Activated CD4-positive, CD25-positive, alpha-beta regulatory T cell treated with anti-CD3 and anti-CD28 coated beads, Interleukin-2, amount 50 U/mL, for 72 hours (primary cell): ENCODE data around the gene FKBP10.
"Not testable (repeated sequence)": the region's sequence is repeated elsewhere in the genome, so short reads cannot be mapped to it uniquely, and the experiment has no call there.

Source experiments
- DNase-seq: peaks from one replicate; pipeline ENCODE4 v3.0.0; 2021

Gene FKBP10

GRCh38 chr17:41811549-41812380, 1.0 kb upstream of the FKBP10 start, which contains the start of gene P3H4:
Gene P3H4 (minus strand): TSS chr17:41811949. CDS start chr17:41811915, 34 bp downstream.
- peak; percentile 66 for DNase-seq

DNA sequence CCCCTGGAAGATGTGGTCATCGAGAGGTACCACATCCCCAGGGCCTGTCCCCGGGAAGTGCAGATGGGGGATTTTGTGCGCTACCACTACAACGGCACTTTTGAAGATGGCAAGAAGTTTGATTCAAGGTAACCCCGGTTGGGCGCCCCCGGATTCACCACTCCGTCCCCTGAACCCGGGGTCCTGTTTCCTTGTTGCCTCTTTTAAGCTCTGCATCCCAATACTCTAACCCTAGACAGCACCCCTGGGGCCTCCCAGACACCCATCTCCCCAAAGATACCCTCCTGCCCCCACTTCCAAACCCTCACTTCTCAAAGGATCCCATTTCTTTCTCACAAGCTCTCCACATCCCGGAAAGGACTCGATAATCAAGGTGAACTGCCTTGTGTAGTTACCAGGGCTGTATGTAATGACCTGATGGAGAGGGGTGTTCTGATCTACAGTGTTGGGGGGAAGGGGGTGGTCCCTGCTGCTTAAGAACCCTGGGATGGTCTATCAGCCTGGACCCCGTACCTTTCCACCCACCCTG, 412 bp downstream of the FKBP10 start:
- no peak for DNase-seq

GRCh38 chr17:41813699-41814124, 908 bp downstream of the FKBP10 start:
- DNase-seq, result no peak

DNA sequence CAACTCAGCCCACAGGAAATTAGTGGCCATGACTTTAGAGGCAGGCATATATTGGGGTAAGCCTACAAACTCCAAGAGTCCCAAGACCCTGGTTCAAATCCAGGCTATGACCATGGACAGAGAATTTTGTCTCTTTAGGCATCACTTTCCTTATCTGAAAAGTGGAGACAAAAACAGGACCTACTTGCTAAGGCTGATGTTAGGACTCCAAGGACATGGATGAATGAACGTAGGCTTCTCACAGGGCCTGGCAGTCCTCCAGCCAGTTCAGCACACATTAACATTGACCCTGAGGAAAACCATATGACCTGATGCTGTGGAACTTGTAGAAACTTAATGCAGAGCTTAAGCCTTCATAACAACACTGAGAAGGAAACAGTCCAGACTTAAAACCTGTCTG, 1.4 kb downstream of the FKBP10 start:
- no peak for DNase-seq

GRCh38 chr17:41816637-41817320, 4.0 kb downstream of the FKBP10 start:
- DNase-seq, result no peak

GRCh38 chr17:41818024-41818423, 5.2 kb downstream of the FKBP10 start:
- DNase-seq, result no peak

DNA sequence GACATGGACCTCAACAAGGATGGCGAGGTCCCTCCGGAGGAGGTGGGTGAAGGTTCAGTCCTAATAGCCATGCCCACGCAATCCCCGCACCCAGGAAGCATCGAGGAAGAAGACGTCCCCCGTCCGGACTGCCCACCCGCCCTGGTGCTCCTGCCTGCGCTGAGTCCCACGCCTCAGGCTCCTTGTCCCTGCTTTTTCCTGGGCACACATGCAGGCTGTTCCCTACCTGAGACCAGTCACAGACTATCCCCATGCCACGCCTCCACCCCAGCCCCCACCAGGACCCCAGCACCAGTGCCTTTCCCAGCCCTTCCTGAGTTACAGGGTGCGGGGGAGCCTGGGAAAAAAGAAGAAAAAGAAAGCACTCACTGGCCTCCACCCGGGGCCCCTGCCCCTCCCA, 9.0 kb downstream of the FKBP10 start:
- no peak for DNase-seq

DNA sequence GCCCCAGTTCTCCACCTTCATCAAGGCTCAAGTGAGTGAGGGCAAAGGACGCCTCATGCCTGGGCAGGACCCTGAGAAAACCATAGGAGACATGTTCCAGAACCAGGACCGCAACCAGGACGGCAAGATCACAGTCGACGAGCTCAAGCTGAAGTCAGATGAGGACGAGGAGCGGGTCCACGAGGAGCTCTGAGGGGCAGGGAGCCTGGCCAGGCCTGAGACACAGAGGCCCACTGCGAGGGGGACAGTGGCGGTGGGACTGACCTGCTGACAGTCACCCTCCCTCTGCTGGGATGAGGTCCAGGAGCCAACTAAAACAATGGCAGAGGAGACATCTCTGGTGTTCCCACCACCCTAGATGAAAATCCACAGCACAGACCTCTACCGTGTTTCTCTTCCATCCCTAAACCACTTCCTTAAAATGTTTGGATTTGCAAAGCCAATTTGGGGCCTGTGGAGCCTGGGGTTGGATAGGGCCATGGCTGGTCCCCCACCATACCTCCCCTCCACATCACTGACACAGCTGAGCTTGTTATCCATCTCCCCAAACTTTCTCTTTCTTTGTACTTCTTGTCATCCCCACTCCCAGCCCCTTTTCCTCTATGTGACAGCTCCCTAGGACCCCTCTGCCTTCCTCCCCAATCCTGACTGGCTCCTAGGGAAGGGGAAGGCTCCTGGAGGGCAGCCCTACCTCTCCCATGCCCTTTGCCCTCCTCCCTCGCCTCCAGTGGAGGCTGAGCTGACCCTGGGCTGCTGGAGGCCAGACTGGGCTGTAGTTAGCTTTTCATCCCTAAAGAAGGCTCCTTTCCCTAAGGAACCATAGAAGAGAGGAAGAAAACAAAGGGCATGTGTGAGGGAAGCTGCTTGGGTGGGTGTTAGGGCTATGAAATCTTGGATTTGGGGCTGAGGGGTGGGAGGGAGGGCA, 9.7 kb downstream of the FKBP10 start:
- no peak for DNase-seq

GRCh38 chr17:41823141-41823524, 10.3 kb downstream of the FKBP10 start:
- no peak for DNase-seq

DNA sequence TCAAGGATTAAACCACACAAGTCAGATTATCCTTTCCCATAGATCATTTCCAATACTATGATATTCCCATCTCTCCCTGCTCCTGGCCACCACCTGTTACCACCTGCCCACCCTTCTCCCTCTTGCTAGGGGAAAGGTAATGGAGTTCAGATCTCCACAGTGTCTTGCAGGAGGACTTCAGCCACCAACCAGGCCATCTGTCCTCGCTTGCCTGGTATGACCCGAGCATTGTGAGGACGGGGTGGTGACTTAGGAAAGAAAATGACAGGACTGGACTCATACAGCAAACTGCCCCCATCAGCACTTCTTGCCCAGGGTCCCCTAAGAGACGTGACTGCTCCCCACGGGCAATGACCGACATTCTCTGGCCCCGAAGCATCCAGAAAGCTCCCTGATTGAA, 10.8 kb downstream of the FKBP10 start:
- DNase-seq, result no peak

DNA sequence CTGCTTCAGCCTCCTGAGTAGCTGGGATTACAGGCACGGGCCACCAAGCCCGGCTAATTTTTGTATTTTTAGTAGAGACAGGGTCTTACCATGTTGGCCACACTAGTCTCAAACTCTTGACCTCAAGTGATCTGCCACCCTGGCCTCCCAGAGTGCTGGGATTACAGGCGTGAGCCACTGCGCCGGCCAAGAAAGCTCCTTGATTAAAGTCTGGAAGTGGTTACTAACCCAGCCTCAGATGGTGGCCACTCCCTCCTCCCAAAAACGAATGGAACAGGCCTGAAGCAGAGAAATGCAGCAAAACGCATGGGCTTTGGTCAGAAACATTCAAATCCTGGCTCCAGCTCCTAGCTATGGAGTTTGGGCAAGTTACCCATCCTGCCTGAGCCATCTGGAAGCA, 11.3 kb downstream of the FKBP10 start:
- no peak for DNase-seq

DNA sequence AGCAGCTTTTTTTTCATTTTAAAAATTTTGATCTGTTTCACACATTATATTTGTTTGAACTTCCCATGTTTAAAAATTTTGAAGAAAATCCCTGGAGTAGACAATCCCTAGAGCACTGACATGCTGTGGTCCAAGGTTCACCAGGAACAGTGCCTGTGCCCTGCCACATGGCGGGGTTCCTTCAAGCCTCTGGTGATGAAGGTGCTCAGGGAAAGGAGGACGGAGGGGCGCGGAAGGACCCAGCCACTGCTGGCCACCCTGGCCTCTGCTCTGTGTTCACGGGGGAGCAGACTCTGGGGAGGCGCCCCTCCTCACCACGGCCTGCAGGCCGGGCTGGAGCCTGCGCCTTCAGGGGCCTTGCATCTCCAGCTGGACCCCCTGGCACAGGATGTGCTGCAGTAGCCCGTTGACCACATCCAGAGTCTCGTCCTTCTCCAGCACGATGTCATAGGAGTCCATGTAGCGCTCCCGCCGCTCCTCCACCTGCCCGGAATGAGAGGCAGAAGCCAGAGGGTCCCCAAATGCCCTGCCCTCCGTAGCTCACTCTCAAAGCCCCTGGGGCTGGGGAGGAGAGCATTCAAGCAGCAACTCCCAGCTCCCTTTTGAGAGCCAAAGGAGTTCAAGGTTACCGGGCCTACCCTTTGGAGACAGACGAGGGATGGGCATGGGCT, 12.5 kb downstream of the FKBP10 start:
- DNase-seq, result no peak

DNA sequence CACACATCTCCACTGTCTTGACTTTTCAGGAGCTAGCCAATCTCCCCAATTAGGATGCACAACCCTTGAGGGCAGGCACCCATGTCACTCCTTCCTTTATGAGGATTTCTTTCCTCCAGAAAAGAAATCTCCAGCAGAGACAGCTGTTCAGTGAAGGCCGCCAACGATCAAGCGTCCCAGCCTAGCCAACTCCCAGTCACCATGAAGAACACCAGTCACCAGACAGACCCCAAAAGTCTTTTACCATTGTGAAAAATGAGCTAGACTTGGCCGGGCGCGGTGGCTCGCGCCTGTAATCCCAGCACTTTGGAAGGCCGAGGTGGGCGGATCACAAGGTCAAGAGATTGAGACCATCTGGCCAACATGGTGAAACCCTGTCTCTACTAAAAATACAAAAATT, 17.2 kb downstream of the FKBP10 start:
- peak; percentile 7 for DNase-seq

DNA sequence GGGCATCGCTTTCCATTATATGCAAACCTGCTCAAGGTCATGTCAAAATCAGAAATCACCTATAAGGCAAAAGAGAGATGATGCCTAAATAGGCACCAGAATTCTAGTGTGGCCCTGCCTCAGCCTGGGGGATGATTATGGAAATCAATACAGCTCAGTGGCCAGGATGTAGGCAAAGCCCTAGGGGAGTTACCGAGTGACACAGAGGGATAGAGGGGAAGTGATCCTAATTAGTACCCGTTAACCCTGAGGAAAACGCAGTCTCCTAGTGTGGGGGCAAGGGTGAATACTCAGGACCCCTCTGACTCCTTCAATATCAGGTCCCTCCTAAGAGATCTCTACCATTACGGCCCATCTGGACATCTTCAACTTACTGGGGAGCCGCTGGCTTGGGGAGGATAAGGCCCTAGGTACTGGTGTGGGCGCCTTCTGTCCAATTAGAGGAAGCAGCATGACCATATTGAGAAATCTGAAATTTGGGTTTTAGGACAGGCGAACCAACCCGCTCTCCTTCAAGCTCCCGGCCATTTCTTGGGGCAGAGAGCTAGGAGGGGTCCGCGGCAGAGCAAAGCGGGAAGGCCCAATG, 22.5 kb downstream of the FKBP10 start:
- no peak for DNase-seq

- peak; percentile 68 for DNase-seq
These were observed 23.2 kb downstream of the FKBP10 start, which contains the start of gene NT5C3B for GRCh38 chr17:41835800-41836549. Gene NT5C3B (minus strand): TSS chr17:41836232. CDS start chr17:41836193, 39 bp downstream.

DNA sequence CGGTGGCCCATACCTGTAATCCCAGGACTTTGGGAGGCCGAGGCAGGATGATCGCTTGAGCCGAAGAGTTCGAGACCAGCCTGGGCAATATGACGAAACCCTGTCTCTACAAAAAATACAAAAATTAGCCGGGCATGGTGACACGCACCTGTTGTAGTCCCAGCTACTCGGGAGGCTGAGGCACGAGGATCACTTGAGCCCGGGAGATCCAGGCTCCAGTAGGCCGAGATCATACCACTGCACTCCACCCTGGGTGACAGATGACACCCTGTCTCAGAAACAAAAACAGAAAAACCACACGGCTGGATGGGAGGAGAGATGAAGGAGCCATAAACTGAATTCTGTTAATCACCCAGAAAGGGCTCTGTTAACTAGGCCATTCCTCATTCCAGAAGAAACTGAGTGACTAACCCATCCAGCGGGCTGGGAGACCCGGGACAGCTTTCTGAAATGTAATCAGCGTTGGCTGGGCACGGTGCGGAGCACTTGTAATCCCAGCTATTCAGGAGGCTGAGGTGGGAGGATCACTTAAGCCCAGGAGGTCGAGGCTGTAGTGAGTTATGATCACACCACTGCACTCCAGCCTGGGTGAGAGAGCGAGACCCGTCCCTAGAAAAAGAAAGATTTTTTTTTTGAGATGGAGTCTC, 23.9 kb downstream of the FKBP10 start:
- DNase-seq, result no peak

DNA sequence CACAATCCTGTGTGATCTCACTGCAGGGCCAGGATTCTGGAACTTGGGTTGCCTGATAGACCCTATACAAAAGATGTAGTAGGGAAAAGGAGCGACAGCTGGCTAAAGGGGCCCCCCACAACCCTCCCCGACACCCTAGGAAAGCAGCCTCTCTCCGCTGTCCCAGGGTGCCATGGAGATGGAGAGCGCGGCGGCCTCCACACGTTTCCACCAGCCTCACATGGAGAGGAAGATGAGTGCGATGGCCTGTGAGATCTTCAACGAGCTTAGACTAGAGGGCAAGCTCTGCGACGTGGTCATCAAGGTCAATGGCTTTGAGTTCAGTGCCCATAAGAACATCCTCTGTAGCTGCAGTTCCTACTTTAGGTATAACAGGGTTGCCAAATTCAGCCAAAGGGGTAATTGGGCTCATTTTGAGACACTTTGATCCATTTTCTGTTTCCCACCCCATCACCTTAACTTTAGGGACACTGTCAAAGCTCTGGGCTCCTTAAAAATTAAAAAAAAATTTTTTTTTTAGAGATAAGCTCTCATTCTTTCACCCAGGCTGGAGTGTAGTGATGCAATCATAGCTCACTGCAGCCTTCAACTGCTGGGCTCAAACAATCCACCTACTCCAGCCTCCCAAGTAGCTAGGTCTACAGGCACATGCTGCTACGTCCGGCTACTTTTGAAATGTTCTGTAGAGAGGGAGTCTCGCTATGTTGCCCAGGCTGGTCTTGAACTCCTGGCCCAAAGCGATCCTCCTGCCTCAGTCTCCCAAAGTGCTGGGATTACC, 25.1 kb downstream of the FKBP10 start, which contains the start of gene KLHL10:
Gene KLHL10, plus strand, starts transcription at position 65 of the 778 bp plus-strand sequence. Its CDS starts 108 bp downstream, at position 173.
- DNase-seq, result no peak

DNA sequence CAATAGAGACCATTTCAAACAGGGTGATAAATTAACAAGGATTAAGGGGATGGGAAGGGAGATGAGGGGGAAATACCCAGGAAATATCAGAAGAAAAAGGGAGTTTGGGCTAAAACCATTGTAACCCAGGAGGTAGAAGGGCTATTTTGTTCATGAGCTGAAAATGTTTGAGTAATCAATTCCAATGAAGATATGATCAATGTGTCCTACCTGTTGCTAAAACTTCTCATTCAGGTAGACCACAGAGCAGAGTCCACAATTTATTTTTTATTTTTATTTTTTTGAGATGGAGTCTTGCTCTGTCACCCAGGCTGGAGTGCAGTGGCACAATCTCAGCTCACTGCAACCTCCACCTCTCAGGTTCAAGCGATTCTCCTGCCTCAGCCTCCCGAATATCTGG, 26.6 kb downstream of the FKBP10 start:
- not testable (repeated sequence) for DNase-seq

DNA sequence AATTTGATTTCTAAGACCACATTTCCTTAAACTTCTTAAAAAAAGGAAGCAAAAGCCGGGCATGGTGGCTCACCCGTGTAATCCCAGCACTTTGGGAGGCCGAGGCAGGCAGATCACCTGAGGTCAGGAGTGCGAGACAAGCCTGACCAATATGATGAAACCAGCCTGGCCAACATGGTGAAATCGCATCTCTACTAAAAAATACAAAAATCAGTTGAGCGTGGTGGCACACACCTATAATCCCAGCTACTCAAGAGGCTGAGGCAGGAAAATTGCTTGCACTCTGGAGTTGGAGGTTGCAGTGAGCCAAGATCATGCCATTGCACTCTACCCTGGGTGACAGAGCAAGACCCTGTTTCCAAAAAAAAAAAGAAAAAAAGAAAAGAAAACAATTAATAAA, 28.0 kb downstream of the FKBP10 start:
- not testable (repeated sequence) for DNase-seq

DNA sequence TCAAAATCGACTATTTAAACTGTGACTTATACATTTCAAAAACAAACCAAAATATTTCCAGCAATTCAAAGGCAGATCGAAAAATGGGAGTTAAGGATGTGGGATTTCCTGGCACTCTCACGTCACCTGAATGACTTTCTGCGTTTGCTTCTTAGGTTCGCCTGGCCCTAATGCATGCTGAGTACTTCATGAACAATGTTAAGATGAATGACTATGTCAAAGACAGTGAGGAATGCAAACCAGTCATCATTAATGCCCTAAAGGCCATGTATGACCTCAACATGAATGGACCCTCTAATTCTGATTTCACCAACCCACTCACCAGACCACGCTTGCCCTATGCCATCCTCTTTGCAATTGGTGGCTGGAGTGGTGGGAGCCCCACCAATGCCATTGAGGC, 32.2 kb downstream of the FKBP10 start:
- DNase-seq, result no peak
